ENCODE results near the gene RBCK1.

- TF ChIP-seq EP300 (IDR thresholded peaks at IDR 0.05), result no peak
- no peak for TF ChIP-seq CTCF (IDR thresholded peaks at IDR 0.05)
Measured at GRCh38 chr20:363319-364078, 44.6 kb upstream of the RBCK1 start.

All from esophagus muscularis mucosa (tissue), 3 donors.